Activated CD8-positive, alpha-beta memory T cell treated with anti-CD3 and anti-CD28 coated beads, Interleukin-2, amount 50 U/mL, for 4 hours (primary cell): Measurements from ENCODE around the gene GRSF1.
"Not testable (repeated sequence)": the region's sequence is repeated elsewhere in the genome, so short reads cannot be mapped to it uniquely, and the experiment has no call there.

ENCODE experiments used
- DNase-seq: peaks from one replicate; pipeline ENCODE4 v3.0.0-alpha.2; 2020

GRSF1 gene

GRCh38 chr4:70831293-70831692, 8.4 kb downstream of the GRSF1 start:
- DNase-seq, result no peak

GRCh38 chr4:70830054-70830453, 9.6 kb downstream of the GRSF1 start:
- no peak for DNase-seq

GRCh38 chr4:70829492-70829891, 10.2 kb downstream of the GRSF1 start:
- no peak for DNase-seq

GRCh38 chr4:70829015-70829414, 10.7 kb downstream of the GRSF1 start:
- no peak for DNase-seq

- DNase-seq, result no peak
These were observed 20.8 kb downstream of the GRSF1 start for GRCh38 chr4:70818921-70819320.

GRCh38 chr4:70818173-70818855, 21.4 kb downstream of the GRSF1 start:
- DNase-seq, result no peak

- DNase-seq, result no peak
These were observed 22.8 kb downstream of the GRSF1 start for GRCh38 chr4:70816894-70817293.

- no peak for DNase-seq
These were observed 24.3 kb downstream of the GRSF1 start for GRCh38 chr4:70815370-70815769.

- no peak for DNase-seq
These were observed 31.5 kb downstream of the GRSF1 start for GRCh38 chr4:70808151-70808550.

- no peak for DNase-seq
These were observed 36.6 kb downstream of the GRSF1 start for GRCh38 chr4:70802928-70803580.

- DNase-seq, result no peak
These were observed 38.4 kb downstream of the GRSF1 start for GRCh38 chr4:70801265-70801809.

- no peak for DNase-seq
These were observed 46.1 kb downstream of the GRSF1 start for GRCh38 chr4:70793626-70794025.

- DNase-seq, result no peak
These were observed 51.0 kb downstream of the GRSF1 start for GRCh38 chr4:70788733-70789132.

- DNase-seq, result no peak
These were observed 52.2 kb downstream of the GRSF1 start for GRCh38 chr4:70787496-70787895.

GRCh38 chr4:70783096-70783495, 56.6 kb downstream of the GRSF1 start:
- DNase-seq, result no peak

- DNase-seq, result no peak
These were observed 60.7 kb downstream of the GRSF1 start for GRCh38 chr4:70778888-70779422.

- DNase-seq, result no peak
These were observed 66.6 kb downstream of the GRSF1 start for GRCh38 chr4:70772929-70773555.

GRCh38 chr4:70769396-70769795, 70.3 kb downstream of the GRSF1 start:
- not testable (repeated sequence) for DNase-seq

GRCh38 chr4:70768301-70768948, 71.3 kb downstream of the GRSF1 start:
- no peak for DNase-seq
